ENCODE results near the gene LY86. TPM values are rescaled to one million over a fixed set of nuclear protein-coding genes. Genes with fewer than 3 reads are reported as not detected.

The LY86 gene
- total RNA-seq, 1 donor from 2014 or later: not detected

GRCh38 chr6:6557886-6558285 is 30.6 kb upstream of the LY86 start:
- intact Hi-C loops (cut with DNase I): no loop called here

GRCh38 chr6:6559994-6560570 is 28.4 kb upstream of the LY86 start:
- H3K9me3 ChIP-seq: no peaks in the 10 kb centered on the region
- H3K36me3 ChIP-seq: no peaks in the 10 kb centered on the region
- H3K27ac ChIP-seq: no peak overlapping the region
- TF ChIP-seq CTCF (IDR thresholded peaks at IDR 0.05): no peak
- no peak for DNase-seq (ENCODE audit: low spot score in 2 of 2)
- no peak overlapping the region for H3K4me3 ChIP-seq
- no peaks in the 10 kb centered on the region for H3K27me3 ChIP-seq
- intact Hi-C loops (cut with DNase I): no loop called here
- no peaks in the 10 kb centered on the region for H3K4me1 ChIP-seq

More at GRCh38 chr6:6557886-6558285, 30.6 kb upstream of the LY86 start:
- Histone ChIP-seq H3K4me1 (no peaks in the 10 kb centered on the region), H3K9me3 (no peaks in the 10 kb centered on the region), H3K4me3 (no peak overlapping the region), H3K27ac (no peak overlapping the region), H3K36me3 (no peaks in the 10 kb centered on the region), H3K27me3 (no peaks in the 10 kb centered on the region)
- no peak for DNase-seq (ENCODE audit: low spot score in 2 of 2)
- TF ChIP-seq CTCF (IDR thresholded peaks at IDR 0.05): no peak

GRCh38 chr6:6560909-6561308 is 27.6 kb upstream of the LY86 start:
- no peaks in the 10 kb centered on the region for H3K27me3 ChIP-seq
- H3K4me3 ChIP-seq: no peak overlapping the region
- DNase-seq (ENCODE audit: low spot score in 2 of 2): no peak
- intact Hi-C loops (cut with DNase I): no loop called here
- no peak overlapping the region for H3K27ac ChIP-seq
- no peak for TF ChIP-seq CTCF (IDR thresholded peaks at IDR 0.05)
- no peaks in the 10 kb centered on the region for H3K36me3 ChIP-seq
- H3K4me1 ChIP-seq: no peaks in the 10 kb centered on the region
- no peaks in the 10 kb centered on the region for H3K9me3 ChIP-seq

- Histone ChIP-seq H3K27me3 (no peaks in the 10 kb centered on the region), H3K4me3 (no peak overlapping the region), H3K36me3 (no peaks in the 10 kb centered on the region), H3K27ac (no peak overlapping the region), H3K4me1 (no peaks in the 10 kb centered on the region), H3K9me3 (no peaks in the 10 kb centered on the region)
- intact Hi-C loops (cut with DNase I): no loop called here
- TF ChIP-seq CTCF (IDR thresholded peaks at IDR 0.05): no peak
- DNase-seq (ENCODE audit: low spot score in 2 of 2): no peak
Measured at GRCh38 chr6:6564154-6564553, 24.4 kb upstream of the LY86 start.

GRCh38 chr6:6565069-6565468 is 23.5 kb upstream of the LY86 start:
- intact Hi-C loops (cut with DNase I): no loop called here
- no peak for DNase-seq (ENCODE audit: low spot score in 2 of 2)
- no peaks in the 10 kb centered on the region for H3K9me3 ChIP-seq
- H3K27ac ChIP-seq: no peak overlapping the region
- H3K36me3 ChIP-seq: no peaks in the 10 kb centered on the region
- no peak for TF ChIP-seq CTCF (IDR thresholded peaks at IDR 0.05)
- H3K4me1 ChIP-seq: no peaks in the 10 kb centered on the region
- H3K4me3 ChIP-seq: no peak overlapping the region
- H3K27me3 ChIP-seq: no peaks in the 10 kb centered on the region

GRCh38 chr6:6565488-6565887 is 23.0 kb upstream of the LY86 start:
- no peak for DNase-seq (ENCODE audit: low spot score in 2 of 2)
- Histone ChIP-seq H3K27me3 (no peaks in the 10 kb centered on the region), H3K36me3 (no peaks in the 10 kb centered on the region), H3K27ac (no peak overlapping the region), H3K4me3 (no peak overlapping the region), H3K4me1 (no peaks in the 10 kb centered on the region), H3K9me3 (no peaks in the 10 kb centered on the region)
- TF ChIP-seq CTCF (IDR thresholded peaks at IDR 0.05): no peak
- intact Hi-C loops (cut with DNase I): no loop called here
